Testis (tissue), 2 donors: Measurements from ENCODE around the gene CEACAM18.

Source experiments
- POLR2A ChIP-seq: fragments of 450-650 bp; IDR thresholded peaks from one replicate; pipeline ENCODE4 v1.6.1; 2017; ENCODE audit warnings: antibody characterized with exemption, mild to moderate bottlenecking, moderate library complexity
- TF ChIP-seq, protein P1 (sequence below), 3 experiments: fragments of 450-650 bp in 2 of 3; fragments of 200-600 bp in 1 of 3; sonication (generic) in 1 of 3; IDR thresholded peaks; one replicate each; pipeline ENCODE4 v1.5.1; 2016 to 2019; ENCODE audit warnings: antibody characterized with exemption in 3 of 3, mild to moderate bottlenecking in 2 of 3, moderate library complexity in 1 of 3

DNA sequence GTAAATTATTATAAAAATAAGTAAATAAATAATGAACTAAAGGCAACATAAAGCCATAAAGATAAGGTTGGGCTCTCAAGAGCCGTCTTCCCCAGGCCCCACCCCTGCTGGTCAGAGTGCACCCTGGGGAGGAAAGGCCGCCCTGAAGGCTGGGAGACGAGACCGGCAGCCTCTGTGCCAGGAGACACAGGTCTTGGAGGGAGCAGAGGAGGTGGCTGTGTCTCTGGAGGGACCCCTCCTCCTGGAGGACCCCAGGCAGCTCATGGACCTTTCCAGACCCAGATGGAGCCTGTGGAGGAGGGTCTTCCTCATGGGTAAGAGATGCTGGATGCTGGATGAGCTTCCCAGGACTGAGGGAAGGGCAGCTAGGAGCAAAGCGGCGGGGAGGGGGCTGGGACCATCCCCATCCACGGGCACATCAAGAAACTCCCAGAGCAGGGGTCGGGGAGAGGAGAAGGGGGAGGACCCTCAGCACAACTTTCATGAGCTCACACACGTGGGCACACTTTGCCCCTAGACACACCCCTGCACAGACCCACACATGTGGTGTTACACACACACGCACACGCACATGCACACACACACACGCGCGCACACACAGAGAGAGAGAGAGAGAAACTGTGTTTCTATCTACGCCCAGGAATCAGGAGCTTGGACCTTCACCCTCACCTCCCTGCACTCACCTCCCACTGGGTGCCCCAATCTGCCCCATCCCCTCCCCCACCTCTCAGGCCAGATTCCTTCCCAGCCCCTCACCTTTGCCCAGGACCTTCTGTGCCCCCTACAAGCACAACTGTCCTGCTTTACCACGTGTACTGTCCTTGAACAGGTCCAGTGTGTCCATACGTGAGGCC is at the start of gene CEACAM18:
- TF ChIP-seq, protein P1, sequence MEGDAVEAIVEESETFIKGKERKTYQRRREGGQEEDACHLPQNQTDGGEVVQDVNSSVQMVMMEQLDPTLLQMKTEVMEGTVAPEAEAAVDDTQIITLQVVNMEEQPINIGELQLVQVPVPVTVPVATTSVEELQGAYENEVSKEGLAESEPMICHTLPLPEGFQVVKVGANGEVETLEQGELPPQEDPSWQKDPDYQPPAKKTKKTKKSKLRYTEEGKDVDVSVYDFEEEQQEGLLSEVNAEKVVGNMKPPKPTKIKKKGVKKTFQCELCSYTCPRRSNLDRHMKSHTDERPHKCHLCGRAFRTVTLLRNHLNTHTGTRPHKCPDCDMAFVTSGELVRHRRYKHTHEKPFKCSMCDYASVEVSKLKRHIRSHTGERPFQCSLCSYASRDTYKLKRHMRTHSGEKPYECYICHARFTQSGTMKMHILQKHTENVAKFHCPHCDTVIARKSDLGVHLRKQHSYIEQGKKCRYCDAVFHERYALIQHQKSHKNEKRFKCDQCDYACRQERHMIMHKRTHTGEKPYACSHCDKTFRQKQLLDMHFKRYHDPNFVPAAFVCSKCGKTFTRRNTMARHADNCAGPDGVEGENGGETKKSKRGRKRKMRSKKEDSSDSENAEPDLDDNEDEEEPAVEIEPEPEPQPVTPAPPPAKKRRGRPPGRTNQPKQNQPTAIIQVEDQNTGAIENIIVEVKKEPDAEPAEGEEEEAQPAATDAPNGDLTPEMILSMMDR (IDR thresholded peaks at IDR 0.05): no peak
- TF ChIP-seq POLR2A: no peak
